ENCODE data around the gene TTYH3.

DNA sequence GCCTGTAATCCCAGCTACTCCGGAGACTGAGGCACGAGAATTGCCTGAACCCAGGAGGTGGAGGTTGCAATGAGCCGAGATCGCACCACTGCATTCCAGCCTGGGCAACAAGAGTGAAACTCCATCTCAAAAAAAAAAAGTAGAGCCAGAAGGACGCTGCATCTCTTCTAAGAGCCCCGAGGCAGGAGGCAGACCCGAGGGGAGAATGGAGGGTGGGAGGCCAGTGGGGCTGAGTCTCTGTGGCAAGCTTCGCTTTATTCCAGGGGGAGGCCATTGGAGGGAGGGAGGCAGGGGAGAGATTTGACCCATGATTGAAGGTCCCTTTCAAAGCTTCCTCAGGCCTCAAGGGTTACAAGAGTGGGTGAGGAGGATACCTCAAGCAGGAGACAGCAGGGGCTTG, 18.7 kb downstream of the TTYH3 start:
- TF ChIP-seq POLR2A (IDR thresholded peaks at IDR 0.05; ENCODE audit: low read length) (no peak), GATA1 (IDR thresholded peaks at IDR 0.05; ENCODE audit: low read depth, low read length) (no peak)

Measured in erythroblast (primary cell).